Transverse colon (tissue), 4 donors: Measurements from ENCODE around the gene INPP5F.

ENCODE experiments used
- CTCF ChIP-seq, 5 experiments: fragments of 200-600 bp in 3 of 5; fragments of 450-650 bp in 2 of 5; sonication (generic) in 3 of 5; IDR thresholded peaks; 1 replicate in 2 of 5; 2 replicates in 3 of 5; pipeline ENCODE4 v1.5.1; 2016 to 2017; ENCODE audit warnings: antibody characterized with exemption in 5 of 5, inconsistent platforms in 3 of 5, mild to moderate bottlenecking in 2 of 5, moderate library complexity in 1 of 5
- EP300 ChIP-seq: sonication (generic); formaldehyde crosslinking; IDR thresholded peaks from one replicate; pipeline ENCODE4 v1.6.1; 2017; ENCODE audit warnings: antibody characterized with exemption, low read depth
- POLR2A ChIP-seq: fragments of 450-650 bp; IDR thresholded peaks from one replicate; pipeline ENCODE4 v1.6.1; 2016; ENCODE audit warnings: antibody characterized with exemption, mild to moderate bottlenecking, moderate library complexity
- POLR2AphosphoS5 ChIP-seq, 3 donors: sonication (generic); formaldehyde crosslinking; IDR thresholded peaks; one replicate each; pipeline ENCODE4 v1.6.1; 2016; ENCODE audit warnings: antibody characterized with exemption in 3 of 3

- TF ChIP-seq CTCF (IDR thresholded peaks at IDR 0.05) (no peak), POLR2AphosphoS5 (IDR thresholded peaks at IDR 0.05) (no peak), EP300 (no peak), POLR2A (no peak)
Observed at GRCh38 chr10:119811122-119811521, 85.3 kb downstream of the INPP5F start.
